K562 (cell line): ENCODE data around the gene EPHA7. TPM values are rescaled to one million over a fixed set of nuclear protein-coding genes. Genes with fewer than 3 reads are reported as not detected.

Experiments
- ATAC-seq: fragments of 200-7000 bp; cut with Tn5 transposase; 3 replicates; pipeline ENCODE4 v1.9.1; 2020; ENCODE audit warnings: moderate library complexity
- BruUV-seq: library from RNA; stranded (reverse); fragments of 400-500 nt; replicated peaks from 2 replicates; lab custom pipeline; 2021; lab: Mats Ljungman, UMichigan
- CTCF ChIA-PET: fragments of 300-600 bp; formaldehyde crosslinking; extraction: SDS; loops from one replicate; lab custom pipeline; 2021; ENCODE audit warnings: low intra/inter-chr PET ratio; lab: Yijun Ruan, JAX
- POLR2A ChIA-PET: fragments of 300-600, 350-650 bp; sonication (Branson Sonifier 250); formaldehyde crosslinking; extraction: SDS; loops from one replicate; lab custom pipeline; 2021; ENCODE audit warnings: antibody characterized with exemption, inconsistent platforms; lab: Yijun Ruan, JAX
- DNase-seq, 4 experiments: peaks; one replicate each; pipeline versions ENCODE4 v3.0.0 to v3.0.0-alpha.2; 2011 to 2018; ENCODE audit warnings: low spot score in 3 of 4, mixed read lengths in 3 of 4; ENCODE audit errors: extremely low read depth in 1 of 4
- FAIRE-seq: peaks from 2 replicates; lab custom pipeline; 2011; peaks lifted over from hg19 to GRCh38; lab: Jason Lieb, UNC
- H2AFZ ChIP-seq: 2 replicates; pipeline ENCODE4 v1.6.0; 2011; ENCODE audit warnings: low read depth, low read length, control low read depth, inconsistent platforms
- H3K27ac ChIP-seq: fragments of 200-600 bp; 3 replicates; pipeline ENCODE4 v1.8.0; 2011; ENCODE audit warnings: low read depth, mild to moderate bottlenecking, control low read depth, inconsistent platforms, low read length, moderate library complexity, mixed read lengths; ENCODE audit errors: extremely low read depth
- H3K27me3 ChIP-seq, 2 experiments: fragments of 300-600 bp in 1 of 2; 2 replicates in 1 of 2; 3 replicates in 1 of 2; pipeline versions ENCODE4 v1.6.0 to v1.8.0; 2011; ENCODE audit warnings: inconsistent platforms in 2 of 2, low read length in 2 of 2, mild to moderate bottlenecking in 1 of 2, mixed read lengths in 1 of 2, moderate library complexity in 1 of 2; ENCODE audit not compliant: control insufficient read depth in 2 of 2, insufficient read depth in 2 of 2
- H3K36me3 ChIP-seq: fragments of 300-600 bp; 3 replicates; pipeline ENCODE4 v1.8.0; 2011; ENCODE audit warnings: mild to moderate bottlenecking, low read length, inconsistent platforms; ENCODE audit not compliant: control insufficient read depth, insufficient read depth
- H3K4me1 ChIP-seq, 2 experiments: fragments of 200-600 bp in 1 of 2; replicated peaks in 1 of 2; 2 replicates in 1 of 2; 3 replicates in 1 of 2; pipeline versions ENCODE4 v1.5.1 to v1.8.0; 2011; ENCODE audit warnings: inconsistent platforms in 2 of 2, low read length in 2 of 2, mild to moderate bottlenecking in 1 of 2, mixed read lengths in 1 of 2, moderate library complexity in 1 of 2; ENCODE audit not compliant: control insufficient read depth in 2 of 2, insufficient read depth in 2 of 2
- H3K4me2 ChIP-seq: 2 replicates; pipeline ENCODE4 v1.6.1; 2011; ENCODE audit warnings: low read length, control low read depth, inconsistent platforms, mixed read lengths; ENCODE audit not compliant: insufficient read depth
- H3K4me3 ChIP-seq: fragments of 200-600 bp; sonication (generic), shearing (Covaris generic); 2 replicates; pipeline ENCODE4 v1.5.1; 2016; ENCODE audit warnings: control low read depth, inconsistent platforms
- H3K79me2 ChIP-seq: fragments of 200-600 bp; 3 replicates; pipeline ENCODE4 v1.8.0; 2011; ENCODE audit warnings: low read length, inconsistent platforms; ENCODE audit not compliant: control insufficient read depth, insufficient read depth
- H3K9ac ChIP-seq, 2 experiments: 2 replicates each; pipeline versions ENCODE4 v1.6.0 to v1.6.1; 2011; ENCODE audit warnings: low read depth in 2 of 2, low read length in 2 of 2, control low read depth in 1 of 2, inconsistent platforms in 1 of 2, mild to moderate bottlenecking in 1 of 2, mixed read lengths in 1 of 2; ENCODE audit not compliant: insufficient read depth in 1 of 2
- H3K9me1 ChIP-seq: one replicate; pipeline ENCODE4 v1.6.0; 2011; ENCODE audit warnings: inconsistent platforms, mild to moderate bottlenecking, low read length, moderate library complexity; ENCODE audit not compliant: control insufficient read depth, insufficient read depth
- H3K9me3 ChIP-seq: replicated peaks from 2 replicates; pipeline ENCODE4 v1.5.1; 2011; ENCODE audit warnings: low read depth, low read length, inconsistent platforms; ENCODE audit not compliant: control insufficient read depth, insufficient read depth
- H4K20me1 ChIP-seq: replicated peaks from 2 replicates; pipeline ENCODE4 v1.6.1; 2011; ENCODE audit warnings: low read length, inconsistent platforms, mixed read lengths; ENCODE audit not compliant: control insufficient read depth, insufficient read depth
- CSDE1 ChIP-seq, 2 experiments: fragments of 450-650 bp; IDR thresholded peaks; 2 replicates each; pipeline ENCODE4 v1.6.1; 2016; ENCODE audit warnings: mild to moderate bottlenecking in 1 of 2
- DMBX1 ChIP-seq: fragments of 250-450 bp; sonication (Bioruptor Pico); IDR thresholded peaks from 2 replicates; pipeline ENCODE4 v1.8.0; 2022; ENCODE audit warnings: inconsistent platforms, mild to moderate bottlenecking, moderate library complexity, borderline replicate concordance
- E4F1 ChIP-seq: fragments of 250-450 bp; sonication (Bioruptor Pico); IDR thresholded peaks from 2 replicates; pipeline ENCODE4 v1.5.0; 2021; ENCODE audit warnings: mild to moderate bottlenecking, borderline replicate concordance
- EGR1 ChIP-seq: fragments of 450-650 bp; conservative IDR thresholded peaks from 2 replicates; pipeline ENCODE4 v1.6.1; 2017; ENCODE audit warnings: mild to moderate bottlenecking
- ETV1 ChIP-seq: fragments of 450-650 bp; conservative IDR thresholded peaks from 2 replicates; pipeline ENCODE4 v1.6.1; 2016; ENCODE audit warnings: missing genetic modification characterization, control low read depth, low read depth, missing compliant biosample characterization
- ETV6 ChIP-seq, 3 experiments: fragments of 150-350 bp in 1 of 3; sonication (generic) in 1 of 3; formaldehyde crosslinking in 1 of 3; IDR thresholded peaks; 2 replicates each; pipeline versions ENCODE4 v1.6.1 to v1.8.0; 2014 to 2022; ENCODE audit warnings: borderline replicate concordance in 2 of 3, low read depth in 2 of 3, antibody characterized with exemption in 1 of 3, low read length in 1 of 3, mild to moderate bottlenecking in 1 of 3, missing genetic modification reagents in 1 of 3
- HBP1 ChIP-seq: fragments of 450-650 bp; formaldehyde crosslinking; IDR thresholded peaks from 2 replicates; pipeline ENCODE4 v1.4.0; 2022; ENCODE audit warnings: missing genetic modification characterization
- HNRNPH1 ChIP-seq: fragments of 200-400 bp; formaldehyde crosslinking; optimal IDR thresholded peaks from 2 replicates; pipeline ENCODE3; 2017; ENCODE audit warnings: low read depth, mild to moderate bottlenecking, low read length, moderate library complexity
- KAT7 ChIP-seq: sonication (generic); formaldehyde crosslinking; IDR thresholded peaks from 2 replicates; pipeline ENCODE4 v1.8.0; 2022; ENCODE audit warnings: missing genetic modification reagents, mild to moderate bottlenecking, borderline replicate concordance
- NBN ChIP-seq: fragments of 450-650 bp; IDR thresholded peaks from 2 replicates; pipeline ENCODE4 v1.6.1; 2016; ENCODE audit warnings: low read depth, mild to moderate bottlenecking
- RNF2 ChIP-seq: sonication (generic); IDR thresholded peaks from 2 replicates; pipeline ENCODE4 v1.6.1; 2016
- TAL1 ChIP-seq: fragments of 450-650 bp; IDR thresholded peaks from 2 replicates; pipeline ENCODE4 v1.6.1; 2016; ENCODE audit warnings: mild to moderate bottlenecking
- ZFP1 ChIP-seq: fragments of 450-650 bp; formaldehyde crosslinking; IDR thresholded peaks from 2 replicates; pipeline ENCODE4 v1.4.0; 2020; ENCODE audit warnings: mild to moderate bottlenecking, mixed read lengths
- ZSCAN29 ChIP-seq: fragments of 450-650 bp; IDR thresholded peaks from 2 replicates; pipeline ENCODE4 v1.6.1; 2017
- WGBS: fragments of 100-300 bp; shearing (Covaris generic); methylation state at CpG from one replicate; pipeline ENCODE4 v1.1.6; 2016; ENCODE audit warnings: low coverage, mixed read lengths; ENCODE audit not compliant: insufficient coverage; ENCODE audit errors: missing lambda C conversion rate; 5-methylcytosine and 5-hydroxymethylcytosine counted together
- in situ Hi-C: fragments of 300-500 bp; cut with MboI; formaldehyde crosslinking; loops from 4 replicates; pipeline ENCODE4 v1.15.0; 2018; ENCODE audit warnings: inconsistent platforms, mixed read lengths
- intact Hi-C: fragments of 100-400 bp; cut with micrococcal nuclease; formaldehyde crosslinking; loops from 2 replicates; pipeline ENCODE4 v1.14.2; 2022
- polyA plus RNA-seq, 8 experiments: library from polyadenylated mRNA; depleted of rRNA in 4 of 8; stranded (reverse) in 5 of 8; unstranded in 3 of 8; fragments of >200 nt; fragmentation: Nextera tagmentation in 2 of 8; fragmentation: Illumina TruSeq in 1 of 8; extraction: Ambion mirVana in 2 of 8; extraction: Trizol in 1 of 8; gene quantifications; 2 replicates each; pipeline versions ENCODE4 v1.2.1 to v1.2.3, GENCODE V29; 2011 to 2014; ENCODE audit warnings: inconsistent platforms in 1 of 8, missing spikeins in 1 of 8
- total RNA-seq, 7 experiments: library from RNA; depleted of rRNA in 6 of 7; stranded (reverse); fragments of >200 nt in 6 of 7; fragmentation: Illumina TruSeq in 2 of 7; extraction: Trizol in 2 of 7; gene quantifications; 2 replicates each; pipeline versions ENCODE4 v1.2.1 to v1.2.3, GENCODE V29; 2011 to 2021; ENCODE audit warnings: low replicate concordance in 1 of 7

The EPHA7 gene
- total and polyA plus RNA-seq, 9 of the 15 experiments (the other 6 are each of a cell fraction or from before 2014, with no cell fraction given) = not detected

- intact Hi-C loops (no loop called here), in situ Hi-C loops (no loop called here)
- Histone ChIP-seq H3K27ac (no peak overlapping the region), H3K4me2 (no peak overlapping the region), H3K36me3 (no peaks in the 10 kb centered on the region), H3K79me2 (no peaks in the 10 kb centered on the region), H3K9me3 (no peaks in the 10 kb centered on the region), H3K27me3 (no peaks in the 10 kb centered on the region), H3K9me1 (no peaks in the 10 kb centered on the region), H4K20me1 (no peaks in the 10 kb centered on the region), H3K4me3 (no peak overlapping the region), H3K9ac (no peak overlapping the region), H2AFZ (no peak overlapping the region), H3K4me1 (no peaks in the 10 kb centered on the region; a peak in 1 of 5 replicates)
- ChIA-PET POLR2A (no interaction called here), CTCF (no interaction called here)
- DNase-seq = no peak
- no peak for TF ChIP-seq DMBX1 (CRISPR knock-in tag)
- no peak for TF ChIP-seq RNF2
- TF ChIP-seq ETV6 (IDR thresholded peaks at IDR 0.05; ENCODE audit: borderline replicate concordance in 1 of 2, low read depth in 2 of 2, low read length in 1 of 2) = no peak
- TF ChIP-seq ETV6 (CRISPR knock-in tag; IDR thresholded peaks at IDR 0.05; ENCODE audit: borderline replicate concordance) = no peak
- TF ChIP-seq ETV1 (tag) = no peak
- no peak for ATAC-seq
- no peak for FAIRE-seq
- BruUV-seq = no TSS peak
Measured at GRCh38 chr6:93412452-93412851, 6.9 kb downstream of the EPHA7 start.

GRCh38 chr6:93407186-93407585 lies 12.2 kb downstream of the EPHA7 start:
- no peaks in the 10 kb centered on the region for H3K9me1 ChIP-seq
- H3K9ac ChIP-seq = no peak overlapping the region
- no peak overlapping the region for H3K4me2 ChIP-seq
- CTCF ChIA-PET = no interaction called here
- H3K4me3 ChIP-seq = no peak overlapping the region
- 8% methylated on average over 1 of the region's 1 CpG for WGBS
- no peaks in the 10 kb centered on the region for H4K20me1 ChIP-seq
- no peaks in the 10 kb centered on the region for H3K4me1 ChIP-seq
- H3K36me3 ChIP-seq = no peaks in the 10 kb centered on the region
- no peak for ATAC-seq
- no peaks in the 10 kb centered on the region for H3K27me3 ChIP-seq
- BruUV-seq = no TSS peak
- no peaks in the 10 kb centered on the region for H3K9me3 ChIP-seq
- in situ Hi-C loops (no loop called here), intact Hi-C loops (no loop called here)
- FAIRE-seq = no peak
- H3K27ac ChIP-seq = no peak overlapping the region
- POLR2A ChIA-PET = no interaction called here
- no peak overlapping the region for H2AFZ ChIP-seq
- DNase-seq = no peak
- no peaks in the 10 kb centered on the region for H3K79me2 ChIP-seq
- TF ChIP-seq EGR1 = no peak
- no peak for TF ChIP-seq HNRNPH1
- TF ChIP-seq HBP1 (CRISPR knock-in tag) = no peak
- TF ChIP-seq CSDE1 (IDR thresholded peaks at IDR 0.05) = no peak
- TF ChIP-seq TAL1 = no peak
- TF ChIP-seq ZFP1 = no peak
- no peak for TF ChIP-seq NBN
- no peak for TF ChIP-seq ZSCAN29
- TF ChIP-seq E4F1 (CRISPR knock-in tag) = no peak
- no peak for TF ChIP-seq KAT7 (CRISPR knock-in tag)
- TF ChIP-seq ETV1 (tag) = no peak
